Nephron progenitor cell (in vitro differentiated cells): Measurements from ENCODE around the gene AVEN.
A peak's percentile ranks its signal among the peaks of the same experiment; 100 is the strongest.
"Not testable (repeated sequence)": the region's sequence is repeated elsewhere in the genome, so short reads cannot be mapped to it uniquely, and the experiment has no call there.

Source experiments
- DNase-seq: peaks from one replicate; pipeline ENCODE4 v3.0.0; 2021
- H3K27ac Mint-ChIP-seq: 2 replicates; pipeline ENCODE4 v1.8.0; 2021; ENCODE audit warnings: mild to moderate bottlenecking, moderate library complexity, mixed read lengths
- H3K27me3 Mint-ChIP-seq: 2 replicates; pipeline ENCODE4 v1.8.0; 2021; ENCODE audit warnings: mild to moderate bottlenecking, low read depth, mixed read lengths; ENCODE audit not compliant: poor library complexity
- H3K36me3 Mint-ChIP-seq: 2 replicates; pipeline ENCODE4 v1.8.0; 2021; ENCODE audit warnings: low read depth, mixed read lengths
- H3K4me1 Mint-ChIP-seq: 2 replicates; pipeline ENCODE4 v1.8.0; 2021; ENCODE audit warnings: mixed read lengths
- H3K4me3 Mint-ChIP-seq: 2 replicates; pipeline ENCODE4 v1.8.0; 2021; ENCODE audit warnings: mild to moderate bottlenecking, moderate library complexity, mixed read lengths
- H3K9me3 Mint-ChIP-seq: 2 replicates; pipeline ENCODE4 v1.8.0; 2021; ENCODE audit warnings: mild to moderate bottlenecking, moderate library complexity, mixed read lengths
- TF ChIP-seq, protein P1 (sequence below): fragments of 200-600 bp; sonication (generic); IDR thresholded peaks from 2 replicates; pipeline ENCODE4 v1.5.0; 2021; ENCODE audit warnings: antibody characterized with exemption

AVEN gene

DNA sequence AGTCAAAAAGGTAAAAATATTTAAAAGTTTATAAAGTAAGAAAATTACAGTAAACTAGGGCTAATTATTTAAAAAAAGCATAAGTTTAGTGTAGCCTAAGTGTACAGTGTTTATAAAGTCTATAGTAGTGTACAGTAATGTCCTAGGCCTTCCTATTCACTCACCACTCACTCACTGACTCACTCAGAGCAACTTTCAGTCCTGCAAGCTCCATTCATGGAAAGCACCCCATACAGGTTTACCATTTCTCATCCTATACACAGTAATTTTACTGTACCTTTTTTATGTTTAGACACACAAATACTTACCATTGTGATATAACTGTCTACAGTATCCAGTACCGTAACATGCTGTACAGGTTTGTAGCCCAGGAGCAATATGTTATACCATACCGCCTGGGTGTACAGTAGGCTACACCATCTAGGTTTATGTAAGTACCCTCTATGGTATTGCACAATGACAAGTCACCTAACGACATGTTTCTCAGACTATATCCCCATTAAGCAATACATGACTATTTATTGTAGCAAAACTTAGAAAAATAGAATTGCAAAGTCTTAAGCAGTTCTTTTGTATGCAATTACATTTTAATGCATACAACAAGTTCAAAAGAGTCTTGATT is 19.5 kb downstream of the AVEN start:
- Mint-ChIP-seq H3K4me1 (peaks cover 9% of the 10 kb centered on the region), H3K9me3 (peaks cover 21% of the 10 kb centered on the region), H3K27me3 (no peaks in the 10 kb centered on the region), H3K4me3 (no peak overlapping the region), H3K27ac (no peak overlapping the region), H3K36me3 (peaks cover 28% of the 10 kb centered on the region)
- TF ChIP-seq, protein P1, sequence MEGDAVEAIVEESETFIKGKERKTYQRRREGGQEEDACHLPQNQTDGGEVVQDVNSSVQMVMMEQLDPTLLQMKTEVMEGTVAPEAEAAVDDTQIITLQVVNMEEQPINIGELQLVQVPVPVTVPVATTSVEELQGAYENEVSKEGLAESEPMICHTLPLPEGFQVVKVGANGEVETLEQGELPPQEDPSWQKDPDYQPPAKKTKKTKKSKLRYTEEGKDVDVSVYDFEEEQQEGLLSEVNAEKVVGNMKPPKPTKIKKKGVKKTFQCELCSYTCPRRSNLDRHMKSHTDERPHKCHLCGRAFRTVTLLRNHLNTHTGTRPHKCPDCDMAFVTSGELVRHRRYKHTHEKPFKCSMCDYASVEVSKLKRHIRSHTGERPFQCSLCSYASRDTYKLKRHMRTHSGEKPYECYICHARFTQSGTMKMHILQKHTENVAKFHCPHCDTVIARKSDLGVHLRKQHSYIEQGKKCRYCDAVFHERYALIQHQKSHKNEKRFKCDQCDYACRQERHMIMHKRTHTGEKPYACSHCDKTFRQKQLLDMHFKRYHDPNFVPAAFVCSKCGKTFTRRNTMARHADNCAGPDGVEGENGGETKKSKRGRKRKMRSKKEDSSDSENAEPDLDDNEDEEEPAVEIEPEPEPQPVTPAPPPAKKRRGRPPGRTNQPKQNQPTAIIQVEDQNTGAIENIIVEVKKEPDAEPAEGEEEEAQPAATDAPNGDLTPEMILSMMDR: no peak
- no peak for DNase-seq

DNA sequence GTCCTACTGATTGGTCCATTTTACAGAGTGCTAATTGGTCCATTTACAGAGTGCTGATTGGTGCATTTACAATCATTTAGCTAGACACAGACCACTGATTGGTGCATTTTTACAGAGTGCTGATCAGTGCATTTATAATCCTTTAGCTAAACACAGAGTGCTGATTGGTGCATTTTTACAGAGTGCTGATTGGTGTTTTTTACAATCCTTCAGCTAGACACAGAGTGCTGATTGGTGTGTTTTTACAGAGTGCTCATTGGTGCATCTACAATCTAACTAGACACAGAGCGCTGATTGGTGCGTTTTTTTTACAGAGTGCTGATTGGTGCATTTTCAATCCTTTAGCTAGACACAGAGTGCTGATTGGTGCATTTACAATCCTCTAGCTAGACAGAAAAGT is 20.3 kb downstream of the AVEN start:
- H3K27me3 Mint-ChIP-seq, H3K27ac Mint-ChIP-seq, H3K4me3 Mint-ChIP-seq, DNase-seq: not testable (repeated sequence)
- Mint-ChIP-seq H3K36me3 (peaks cover 28% of the 10 kb centered on the region), H3K4me1 (peaks cover 10% of the 10 kb centered on the region), H3K9me3 (peaks cover 23% of the 10 kb centered on the region)

DNA sequence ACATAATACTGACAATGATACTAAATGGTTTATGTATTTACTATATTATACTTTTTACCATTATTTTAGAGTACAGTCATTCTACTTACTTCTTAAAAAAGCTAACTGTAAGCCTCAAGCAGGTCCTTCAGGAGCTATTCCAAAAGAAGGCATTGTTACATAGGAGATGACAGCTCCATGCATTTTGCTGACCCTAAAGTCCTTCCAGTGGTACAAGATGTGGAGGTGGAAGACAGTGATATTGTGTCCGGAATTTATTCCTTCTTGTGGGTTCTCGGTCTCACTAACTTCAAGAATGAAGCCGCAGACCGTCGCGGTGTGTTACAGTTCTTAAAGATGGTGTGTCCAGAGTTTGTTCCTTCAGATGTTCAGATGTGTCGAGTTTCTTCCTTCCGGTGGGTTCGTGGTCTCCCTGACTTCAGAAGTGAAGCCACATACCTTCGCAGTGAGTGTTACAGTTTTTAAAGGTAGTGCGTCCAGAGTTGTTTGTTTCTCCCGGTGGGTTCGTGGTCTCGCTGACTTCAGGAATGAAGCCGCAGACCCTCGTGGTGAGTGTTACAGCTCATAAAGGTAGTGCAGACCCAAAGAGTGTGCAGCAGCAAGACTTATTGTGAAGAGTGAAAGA is 20.9 kb downstream of the AVEN start:
- no peaks in the 10 kb centered on the region for H3K27me3 Mint-ChIP-seq
- TF ChIP-seq, protein P1: no peak
- peaks cover 28% of the 10 kb centered on the region for H3K36me3 Mint-ChIP-seq
- peaks cover 6% of the 10 kb centered on the region for H3K4me1 Mint-ChIP-seq
- no peak for DNase-seq
- H3K4me3 Mint-ChIP-seq: no peak overlapping the region
- H3K9me3 Mint-ChIP-seq: peaks cover 27% of the 10 kb centered on the region
- H3K27ac Mint-ChIP-seq: no peak overlapping the region

DNA sequence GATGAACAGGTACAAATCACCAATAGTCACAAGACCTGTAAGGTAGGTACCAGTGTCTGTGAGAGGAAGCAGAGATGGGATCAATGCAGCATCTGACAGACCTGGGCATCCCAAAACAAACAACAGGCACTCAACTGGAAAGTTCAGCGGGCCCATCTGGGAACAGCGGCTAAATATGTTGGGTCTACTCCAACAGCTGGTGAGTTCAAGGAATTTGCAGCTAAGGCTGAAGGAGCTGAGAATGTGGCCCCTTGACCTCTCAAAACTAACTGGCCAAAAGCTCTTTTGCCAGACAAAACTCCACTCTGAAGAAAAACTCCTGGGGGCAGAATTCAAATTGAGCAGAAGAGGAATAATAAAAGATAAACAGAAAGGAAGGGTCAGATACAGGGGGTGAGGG is 24.4 kb downstream of the AVEN start:
- Mint-ChIP-seq H3K9me3 (peaks cover 16% of the 10 kb centered on the region), H3K27ac (no peak overlapping the region), H3K36me3 (peaks cover 20% of the 10 kb centered on the region), H3K4me1 (peaks cover 5% of the 10 kb centered on the region), H3K27me3 (no peaks in the 10 kb centered on the region), H3K4me3 (no peak overlapping the region)
- TF ChIP-seq, protein P1: no peak
- peak; percentile 8 for DNase-seq

DNA sequence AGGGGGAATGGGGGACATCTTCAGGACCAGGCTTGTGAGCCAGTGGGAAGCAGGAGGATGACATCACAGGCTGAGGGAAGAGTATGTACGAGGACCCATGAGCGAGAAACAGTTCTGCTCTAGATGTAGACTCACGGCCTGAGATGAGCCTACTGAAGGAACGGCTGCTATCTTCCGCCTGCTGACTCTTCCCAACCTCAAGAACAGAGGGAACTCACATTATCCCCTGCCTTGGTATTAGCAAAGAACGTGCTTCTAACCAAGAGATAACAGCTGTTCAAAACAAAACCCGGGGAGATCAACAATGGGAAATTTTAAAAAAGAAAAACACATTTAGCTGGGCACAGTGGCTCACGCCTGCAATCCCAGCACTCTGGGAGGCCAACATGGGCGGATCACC is 25.3 kb downstream of the AVEN start:
- Mint-ChIP-seq H3K36me3 (peaks cover 20% of the 10 kb centered on the region), H3K4me3 (no peak overlapping the region), H3K9me3 (peaks cover 14% of the 10 kb centered on the region), H3K27ac (no peak overlapping the region), H3K4me1 (peaks cover 5% of the 10 kb centered on the region), H3K27me3 (no peaks in the 10 kb centered on the region)
- TF ChIP-seq, protein P1: no peak
- no peak for DNase-seq

DNA sequence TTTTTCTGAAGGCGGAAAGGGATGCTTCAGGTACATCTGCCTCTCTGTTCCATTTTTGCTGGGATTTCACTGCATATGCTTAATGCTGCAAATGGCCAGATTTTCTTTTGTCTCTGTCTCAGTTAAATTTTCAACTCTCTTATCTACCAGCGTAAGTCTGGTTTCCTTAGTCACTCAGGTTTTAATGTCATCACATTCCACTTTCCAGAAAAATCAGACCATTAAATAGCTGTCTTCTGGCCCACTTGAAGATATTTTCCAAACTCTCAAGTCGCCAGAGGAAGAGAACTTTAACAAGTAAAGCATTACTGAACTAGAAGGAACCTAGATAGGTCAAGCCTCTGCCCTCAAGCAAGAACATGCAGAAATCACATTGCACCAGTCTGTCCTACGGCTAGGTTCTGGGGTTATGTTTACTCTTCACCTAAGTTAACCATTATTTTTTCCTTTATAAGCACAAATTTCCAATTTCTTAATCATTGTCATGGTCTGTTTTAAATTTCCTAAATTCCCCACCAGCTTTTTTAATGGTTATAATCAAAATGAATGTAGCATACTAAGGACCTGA is 26.5 kb downstream of the AVEN start:
- no peaks in the 10 kb centered on the region for H3K27me3 Mint-ChIP-seq
- H3K27ac Mint-ChIP-seq: no peak overlapping the region
- H3K4me3 Mint-ChIP-seq: no peak overlapping the region
- H3K9me3 Mint-ChIP-seq: peaks cover 10% of the 10 kb centered on the region
- DNase-seq: no peak
- peaks cover 5% of the 10 kb centered on the region for H3K4me1 Mint-ChIP-seq
- TF ChIP-seq, protein P1: no peak
- peaks cover 13% of the 10 kb centered on the region for H3K36me3 Mint-ChIP-seq
